ENCODE data around the gene DDR2. TPM values are rescaled to one million over a fixed set of nuclear protein-coding genes. Genes with fewer than 3 reads are reported as not detected.
"Not testable (repeated sequence)": the region's sequence is repeated elsewhere in the genome, so short reads cannot be mapped to it uniquely, and the experiment has no call there.

The DDR2 gene
- total RNA-seq, 1 donor from 2014 or later: 3.8 TPM

- Histone ChIP-seq H3K27me3 (ENCODE audit: control insufficient read depth, insufficient read depth, low read length) (no peaks in the 10 kb centered on the region), H3K4me3 (ENCODE audit: low read depth, low read length) (no peak overlapping the region), H3K36me3 (ENCODE audit: control insufficient read depth, insufficient read depth, low read length) (no peaks in the 10 kb centered on the region)
- no peak for TF ChIP-seq CTCF (IDR thresholded peaks at IDR 0.05; ENCODE audit: insufficient read depth, low read length, poor library complexity, severe bottlenecking)
- DNase-seq (ENCODE audit: low read depth): no peak
Observed at GRCh38 chr1:162740755-162741154, 108.5 kb downstream of the DDR2 start.

- H3K4me3 ChIP-seq (ENCODE audit: low read depth, low read length): no peak overlapping the region
- H3K36me3 ChIP-seq (ENCODE audit: control insufficient read depth, insufficient read depth, low read length): no peaks in the 10 kb centered on the region
- no peaks in the 10 kb centered on the region for H3K27me3 ChIP-seq (ENCODE audit: control insufficient read depth, insufficient read depth, low read length)
- no peak for TF ChIP-seq CTCF (IDR thresholded peaks at IDR 0.05; ENCODE audit: insufficient read depth, low read length, poor library complexity, severe bottlenecking)
- DNase-seq (ENCODE audit: low read depth): no peak
Observed at GRCh38 chr1:162741574-162741973, 109.3 kb downstream of the DDR2 start.

- not testable (repeated sequence) for H3K4me3 ChIP-seq (ENCODE audit: low read depth, low read length); H3K27me3 ChIP-seq (ENCODE audit: control insufficient read depth, insufficient read depth, low read length); DNase-seq (ENCODE audit: low read depth); H3K36me3 ChIP-seq (ENCODE audit: control insufficient read depth, insufficient read depth, low read length)
Observed at GRCh38 chr1:162746264-162746942, 114.1 kb downstream of the DDR2 start.

GRCh38 chr1:162753001-162753658 is 120.9 kb downstream of the DDR2 start:
- no peak for TF ChIP-seq CTCF (IDR thresholded peaks at IDR 0.05; ENCODE audit: insufficient read depth, low read length, poor library complexity, severe bottlenecking)
- H3K27me3 ChIP-seq (ENCODE audit: control insufficient read depth, insufficient read depth, low read length): no peaks in the 10 kb centered on the region
- H3K36me3 ChIP-seq (ENCODE audit: control insufficient read depth, insufficient read depth, low read length): no peaks in the 10 kb centered on the region
- H3K4me3 ChIP-seq (ENCODE audit: low read depth, low read length): no peak overlapping the region
- DNase-seq (ENCODE audit: low read depth): no peak

- DNase-seq (ENCODE audit: low read depth): no peak
- TF ChIP-seq CTCF (IDR thresholded peaks at IDR 0.05; ENCODE audit: insufficient read depth, low read length, poor library complexity, severe bottlenecking): no peak
Observed at GRCh38 chr1:162753998-162754585, 121.8 kb downstream of the DDR2 start.

GRCh38 chr1:162755306-162755705 is 123.0 kb downstream of the DDR2 start:
- Histone ChIP-seq H3K27me3 (ENCODE audit: control insufficient read depth, insufficient read depth, low read length) (no peaks in the 10 kb centered on the region), H3K36me3 (ENCODE audit: control insufficient read depth, insufficient read depth, low read length) (no peaks in the 10 kb centered on the region), H3K4me3 (ENCODE audit: low read depth, low read length) (no peak overlapping the region)
- no peak for TF ChIP-seq CTCF (IDR thresholded peaks at IDR 0.05; ENCODE audit: insufficient read depth, low read length, poor library complexity, severe bottlenecking)
- DNase-seq (ENCODE audit: low read depth): no peak

More at GRCh38 chr1:162753998-162754585, 121.8 kb downstream of the DDR2 start:
- Histone ChIP-seq H3K4me3 (ENCODE audit: low read depth, low read length) (no peak overlapping the region), H3K27me3 (ENCODE audit: control insufficient read depth, insufficient read depth, low read length) (no peaks in the 10 kb centered on the region), H3K36me3 (ENCODE audit: control insufficient read depth, insufficient read depth, low read length) (no peaks in the 10 kb centered on the region)
